NB4 (cell line): ENCODE results near the gene MAML2.

ENCODE experiments used
- DNase-seq: peaks from one replicate; pipeline ENCODE4 v3.0.0; 2010; ENCODE audit warnings: low read depth
- H3K4me3 ChIP-seq: one replicate; pipeline ENCODE4 v1.5.1; 2011; ENCODE audit warnings: mild to moderate bottlenecking, low read depth, low read length, moderate library complexity
- MAX ChIP-seq: IDR thresholded peaks from 2 replicates; pipeline ENCODE4 v1.6.1; 2011; ENCODE audit warnings: low read depth, low read length
- MYC ChIP-seq: IDR thresholded peaks from 2 replicates; pipeline ENCODE4 v1.6.1; 2011; ENCODE audit warnings: low read depth, low read length
- POLR2A ChIP-seq: IDR thresholded peaks from 2 replicates; pipeline ENCODE4 v1.6.1; 2011; ENCODE audit warnings: mild to moderate bottlenecking; ENCODE audit not compliant: insufficient read length; ENCODE audit errors: extremely low read depth
- TF ChIP-seq, protein P1 (sequence below): IDR thresholded peaks from one replicate; pipeline ENCODE4 v1.5.1; 2012; ENCODE audit warnings: low read depth, low read length

MAML2 gene

GRCh38 chr11:96237766-96238266 lies 105.2 kb downstream of the MAML2 start:
- DNase-seq, result no peak
- H3K4me3 ChIP-seq, result no peak overlapping the region
- TF ChIP-seq, protein P1, sequence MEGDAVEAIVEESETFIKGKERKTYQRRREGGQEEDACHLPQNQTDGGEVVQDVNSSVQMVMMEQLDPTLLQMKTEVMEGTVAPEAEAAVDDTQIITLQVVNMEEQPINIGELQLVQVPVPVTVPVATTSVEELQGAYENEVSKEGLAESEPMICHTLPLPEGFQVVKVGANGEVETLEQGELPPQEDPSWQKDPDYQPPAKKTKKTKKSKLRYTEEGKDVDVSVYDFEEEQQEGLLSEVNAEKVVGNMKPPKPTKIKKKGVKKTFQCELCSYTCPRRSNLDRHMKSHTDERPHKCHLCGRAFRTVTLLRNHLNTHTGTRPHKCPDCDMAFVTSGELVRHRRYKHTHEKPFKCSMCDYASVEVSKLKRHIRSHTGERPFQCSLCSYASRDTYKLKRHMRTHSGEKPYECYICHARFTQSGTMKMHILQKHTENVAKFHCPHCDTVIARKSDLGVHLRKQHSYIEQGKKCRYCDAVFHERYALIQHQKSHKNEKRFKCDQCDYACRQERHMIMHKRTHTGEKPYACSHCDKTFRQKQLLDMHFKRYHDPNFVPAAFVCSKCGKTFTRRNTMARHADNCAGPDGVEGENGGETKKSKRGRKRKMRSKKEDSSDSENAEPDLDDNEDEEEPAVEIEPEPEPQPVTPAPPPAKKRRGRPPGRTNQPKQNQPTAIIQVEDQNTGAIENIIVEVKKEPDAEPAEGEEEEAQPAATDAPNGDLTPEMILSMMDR, result no peak
- TF ChIP-seq POLR2A, result no peak
- TF ChIP-seq MAX, result no peak
- TF ChIP-seq MYC, result no peak

DNA sequence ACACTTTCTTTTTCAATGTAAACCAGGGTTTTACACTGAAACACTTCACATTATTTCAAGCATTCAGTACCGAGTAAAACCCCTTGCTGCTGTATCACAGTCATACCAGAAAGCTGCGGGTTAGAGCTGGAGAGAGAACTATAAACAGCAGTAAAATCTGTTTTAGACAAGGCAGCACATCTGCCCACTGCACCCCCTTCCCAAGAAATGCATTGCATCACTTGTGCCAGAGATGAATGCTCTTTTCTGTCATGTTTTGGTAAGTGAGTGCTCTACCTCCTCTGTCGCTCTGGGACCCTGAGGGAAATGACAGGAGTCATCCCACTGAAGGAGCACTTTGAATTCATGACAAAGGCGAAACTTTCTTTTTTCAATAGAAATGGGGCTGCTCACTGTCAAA lies 107.2 kb downstream of the MAML2 start:
- H3K4me3 ChIP-seq, result no peak overlapping the region
- DNase-seq, result no peak
- TF ChIP-seq MYC (no peak), POLR2A (no peak), MAX (no peak)
- TF ChIP-seq, protein P1, result no peak

DNA sequence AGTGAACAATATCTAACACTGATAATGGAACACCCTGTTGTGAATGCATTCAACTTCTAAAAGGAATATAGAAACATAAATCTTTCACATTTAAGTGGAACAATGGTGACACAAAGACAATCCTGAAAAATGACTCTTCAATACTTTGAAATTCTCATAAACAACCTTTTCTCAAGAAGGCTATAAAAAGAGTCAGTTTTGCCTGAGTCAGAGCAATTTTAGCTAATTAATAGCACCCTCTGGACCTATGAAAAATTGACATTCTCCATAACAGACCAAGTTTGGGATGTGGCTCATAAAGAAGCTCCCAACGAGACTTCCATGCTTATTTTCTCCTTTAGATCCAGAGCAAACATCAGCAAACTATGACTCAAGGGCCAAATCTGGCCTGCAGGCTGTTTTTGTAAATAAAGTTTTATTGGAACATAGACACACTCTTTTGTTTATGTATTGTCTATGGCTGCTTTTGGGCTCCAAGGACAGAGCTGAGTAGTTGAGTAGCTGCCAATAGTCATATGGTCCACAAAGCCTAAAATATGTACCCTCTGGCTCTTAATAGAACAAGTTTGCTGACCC lies 108.0 kb downstream of the MAML2 start:
- TF ChIP-seq, protein P1, result no peak
- TF ChIP-seq MAX (no peak), POLR2A (no peak), MYC (no peak)
- H3K4me3 ChIP-seq, result no peak overlapping the region
- DNase-seq, result no peak

GRCh38 chr11:96232132-96232531 lies 110.9 kb downstream of the MAML2 start:
- no peak for DNase-seq
- TF ChIP-seq, protein P1, result no peak
- TF ChIP-seq MAX, result no peak
- no peak for TF ChIP-seq MYC
- no peak for TF ChIP-seq POLR2A
- H3K4me3 ChIP-seq, result no peak overlapping the region

- TF ChIP-seq MYC (0 out of 2 replicates have a peak, but pooled peaks have one; percentile 53), MAX (peak; percentile 80), POLR2A (no peak)
- TF ChIP-seq, protein P1, result no peak
- DNase-seq, result peak; percentile 89
Observed at GRCh38 chr11:96230686-96231085, 112.3 kb downstream of the MAML2 start.

More at GRCh38 chr11:96230686-96231085, 112.3 kb downstream of the MAML2 start:
- no peak overlapping the region for H3K4me3 ChIP-seq
